Measurements from ENCODE around the gene CTSK. TPM values are rescaled to one million over a fixed set of nuclear protein-coding genes. Genes with fewer than 3 reads are reported as not detected.
"Not testable (repeated sequence)": the region's sequence is repeated elsewhere in the genome, so short reads cannot be mapped to it uniquely, and the experiment has no call there.

The CTSK gene
- total RNA-seq, 2 experiments from 2014 or later: 2.4 to 2.6 TPM

DNA sequence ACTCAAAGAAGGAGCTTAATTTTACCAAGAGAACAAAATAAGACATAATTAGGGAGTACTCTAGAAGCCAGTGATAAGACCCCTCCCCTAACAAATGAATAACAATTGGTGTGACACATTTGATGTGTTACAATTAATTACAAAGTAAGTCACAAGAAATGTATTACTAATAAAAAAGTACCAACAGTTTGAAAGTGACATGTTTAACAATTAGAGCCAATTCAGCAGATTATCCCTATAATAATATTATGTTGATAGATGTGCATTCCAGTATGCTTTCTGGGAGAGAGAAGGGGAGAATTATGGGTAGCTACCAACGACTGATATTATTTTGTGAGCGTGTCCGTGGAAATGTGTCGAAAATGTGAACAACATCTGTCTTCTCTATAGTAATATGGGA is 19.1 kb downstream of the CTSK start:
- H3K4me3 Mint-ChIP-seq: no peak overlapping the region
- no peaks in the 10 kb centered on the region for H3K9me3 Mint-ChIP-seq
- H3K27me3 Mint-ChIP-seq: no peaks in the 10 kb centered on the region
- H3K4me1 Mint-ChIP-seq: peaks cover 2% of the 10 kb centered on the region
- H3K27ac Mint-ChIP-seq: no peak overlapping the region
- DNase-seq: no peak
- H3K36me3 Mint-ChIP-seq: peaks cover 3% of the 10 kb centered on the region

DNA sequence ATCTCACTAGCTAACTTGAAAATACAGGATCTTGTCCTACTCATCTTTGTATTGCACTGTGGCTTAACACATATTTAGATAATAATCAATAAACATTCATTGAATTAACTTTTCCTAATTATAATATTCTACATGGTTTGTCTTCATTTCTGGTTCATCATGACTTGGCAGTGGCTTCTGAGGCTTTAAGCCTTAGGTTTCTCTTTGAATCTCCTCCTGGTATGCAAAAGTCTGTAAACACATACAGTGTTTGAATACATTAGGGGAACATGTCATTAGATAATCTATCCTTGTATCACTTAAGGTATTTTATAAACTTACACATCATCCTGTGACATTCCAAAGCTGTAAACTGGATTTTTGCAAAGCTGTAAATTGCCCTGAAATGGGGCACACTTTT is 20.6 kb downstream of the CTSK start:
- H3K4me1 Mint-ChIP-seq: peaks cover 2% of the 10 kb centered on the region
- peaks cover 3% of the 10 kb centered on the region for H3K36me3 Mint-ChIP-seq
- DNase-seq: no peak
- no peaks in the 10 kb centered on the region for H3K27me3 Mint-ChIP-seq
- H3K4me3 Mint-ChIP-seq: no peak overlapping the region
- no peaks in the 10 kb centered on the region for H3K9me3 Mint-ChIP-seq
- H3K27ac Mint-ChIP-seq: no peak overlapping the region

DNA sequence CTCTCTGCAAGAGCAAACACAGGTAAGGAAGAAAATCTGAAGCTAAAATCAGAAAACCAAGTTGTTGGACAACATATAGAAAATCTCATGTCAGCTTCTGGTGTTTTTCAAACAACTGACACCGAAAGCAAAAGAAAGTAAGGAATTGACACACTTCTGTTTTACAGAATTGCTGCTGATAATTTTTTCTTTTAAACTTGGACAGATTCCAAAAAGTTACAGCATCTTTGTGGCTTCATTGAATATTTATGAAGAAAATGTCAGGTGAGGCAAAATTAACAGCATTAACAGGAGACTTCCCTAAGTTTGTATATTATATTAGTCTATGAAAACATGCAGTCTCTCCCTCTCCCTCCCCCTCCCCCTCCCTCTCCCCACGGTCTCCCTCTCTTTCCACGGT is 27.6 kb downstream of the CTSK start:
- Mint-ChIP-seq H3K4me3 (no peak overlapping the region), H3K27ac (no peak overlapping the region), H3K9me3 (no peaks in the 10 kb centered on the region), H3K36me3 (no peaks in the 10 kb centered on the region), H3K4me1 (peaks cover 5% of the 10 kb centered on the region), H3K27me3 (no peaks in the 10 kb centered on the region)
- no peak for DNase-seq

DNA sequence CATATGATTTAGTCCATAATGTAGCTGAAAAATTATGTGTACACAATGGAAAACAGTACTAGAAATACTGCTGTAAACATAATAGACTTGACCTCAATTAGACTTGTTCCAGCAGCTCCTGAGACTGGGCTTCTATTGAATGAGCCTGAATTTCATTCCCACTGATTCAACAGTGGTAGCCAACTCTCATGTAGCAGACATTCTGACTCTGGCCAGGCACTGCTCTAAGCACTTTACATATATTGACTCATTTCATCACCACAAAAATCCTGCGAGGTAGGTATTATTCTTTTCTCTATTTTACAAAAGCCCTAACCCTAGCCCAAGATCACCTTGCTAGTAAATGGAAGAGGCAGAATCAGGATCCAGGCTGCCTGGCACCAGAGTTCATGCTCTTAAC is 29.7 kb downstream of the CTSK start:
- Mint-ChIP-seq H3K27me3 (no peaks in the 10 kb centered on the region), H3K27ac (no peak overlapping the region), H3K4me3 (no peak overlapping the region), H3K4me1 (peaks cover 5% of the 10 kb centered on the region), H3K9me3 (no peaks in the 10 kb centered on the region), H3K36me3 (no peaks in the 10 kb centered on the region)
- no peak for DNase-seq

DNA sequence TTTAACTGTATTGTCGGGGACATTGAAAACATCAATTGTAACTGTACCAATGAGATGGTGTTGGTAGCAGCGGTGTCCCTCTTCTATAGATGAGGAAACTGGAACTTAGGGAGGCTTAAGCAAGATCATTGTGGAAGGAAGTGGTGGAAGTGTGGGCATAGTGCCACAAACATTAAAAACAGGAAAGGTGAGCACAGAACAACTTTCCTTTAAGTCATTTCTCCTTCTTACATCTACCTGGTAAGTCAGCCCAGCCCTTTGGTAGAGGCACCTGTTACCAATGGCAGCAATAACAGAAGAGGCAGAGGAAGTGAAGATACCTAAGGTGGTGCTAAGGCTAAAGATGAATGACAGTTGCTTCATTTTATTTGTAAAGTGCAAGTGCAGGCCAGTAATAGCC is 30.5 kb downstream of the CTSK start:
- no peaks in the 10 kb centered on the region for H3K36me3 Mint-ChIP-seq
- peaks cover 5% of the 10 kb centered on the region for H3K4me1 Mint-ChIP-seq
- no peak overlapping the region for H3K27ac Mint-ChIP-seq
- no peaks in the 10 kb centered on the region for H3K27me3 Mint-ChIP-seq
- H3K9me3 Mint-ChIP-seq: no peaks in the 10 kb centered on the region
- DNase-seq: no peak
- H3K4me3 Mint-ChIP-seq: no peak overlapping the region

DNA sequence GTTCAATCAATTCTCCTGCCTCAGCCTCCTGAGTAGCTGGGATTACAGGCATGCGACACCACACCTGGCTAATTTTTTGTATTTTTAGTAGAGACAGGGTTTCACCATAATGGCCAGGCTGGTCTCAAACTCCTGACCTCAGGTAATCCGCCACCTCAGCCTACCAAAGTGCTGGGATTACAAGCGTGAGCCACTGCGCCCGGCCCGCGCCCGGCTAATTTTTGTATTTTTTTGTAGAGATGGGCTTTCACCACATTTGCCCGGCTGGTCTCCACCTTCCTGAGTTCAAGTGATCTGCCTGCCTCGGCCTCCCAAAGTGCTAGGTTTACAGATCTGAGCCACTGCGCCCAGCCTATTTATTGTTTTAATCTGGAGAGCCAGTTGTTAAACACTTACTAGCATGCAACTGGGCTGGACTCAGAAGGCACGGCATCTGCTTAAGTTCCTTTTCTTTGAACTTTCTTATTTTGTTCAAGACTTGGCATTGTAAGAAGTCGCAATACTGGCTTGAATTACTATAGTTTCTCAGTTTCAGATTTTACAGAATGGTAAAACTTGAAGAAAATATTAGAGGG is 32.0 kb downstream of the CTSK start:
- not testable (repeated sequence) for H3K36me3 Mint-ChIP-seq, H3K4me1 Mint-ChIP-seq, H3K27ac Mint-ChIP-seq, DNase-seq, H3K9me3 Mint-ChIP-seq, H3K4me3 Mint-ChIP-seq, H3K27me3 Mint-ChIP-seq

DNA sequence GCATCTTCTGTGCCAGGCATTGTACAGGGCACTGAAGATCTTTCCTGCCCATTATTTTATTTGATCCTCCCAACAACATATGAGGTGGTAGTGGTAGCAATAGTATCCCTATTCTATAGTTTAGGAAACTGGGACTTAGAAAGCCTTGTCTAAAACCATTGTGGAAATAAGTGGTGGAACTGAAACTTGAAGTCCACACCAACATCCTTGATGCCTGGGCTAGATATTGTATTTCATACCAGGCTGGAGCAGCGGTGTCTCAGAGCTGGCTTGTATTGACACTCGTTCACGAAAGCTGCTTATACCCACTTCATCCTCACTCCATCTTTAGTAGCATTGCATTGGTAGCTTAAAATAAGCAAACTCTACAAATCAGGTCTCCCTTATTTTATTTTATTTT is 32.8 kb downstream of the CTSK start:
- DNase-seq: no peak
- Mint-ChIP-seq H3K36me3 (no peaks in the 10 kb centered on the region), H3K4me1 (peaks cover 14% of the 10 kb centered on the region), H3K27ac (no peak overlapping the region), H3K9me3 (no peaks in the 10 kb centered on the region), H3K27me3 (no peaks in the 10 kb centered on the region), H3K4me3 (no peak overlapping the region)

DNA sequence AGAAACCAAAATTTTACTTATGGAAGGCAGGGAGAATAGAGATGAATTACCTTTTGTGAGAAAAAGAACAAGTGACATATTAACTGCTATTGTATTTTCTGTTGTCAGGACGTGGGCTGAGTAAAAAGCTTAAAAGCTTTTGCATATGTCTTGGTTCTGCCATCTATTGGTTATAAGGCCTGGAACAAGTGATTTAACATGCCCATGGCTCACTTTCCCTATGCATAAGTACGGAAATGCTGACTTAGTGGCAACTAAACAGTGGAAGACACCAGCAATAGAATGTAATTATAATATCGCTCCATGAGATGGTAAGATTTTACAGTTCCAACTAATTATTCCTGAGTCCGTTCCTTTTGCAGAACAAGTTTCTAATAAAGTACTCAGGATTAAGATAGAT is 35.7 kb downstream of the CTSK start:
- Mint-ChIP-seq H3K4me3 (no peak overlapping the region), H3K27me3 (no peaks in the 10 kb centered on the region), H3K27ac (no peak overlapping the region), H3K4me1 (peaks cover 12% of the 10 kb centered on the region), H3K9me3 (no peaks in the 10 kb centered on the region), H3K36me3 (no peaks in the 10 kb centered on the region)
- DNase-seq: no peak

DNA sequence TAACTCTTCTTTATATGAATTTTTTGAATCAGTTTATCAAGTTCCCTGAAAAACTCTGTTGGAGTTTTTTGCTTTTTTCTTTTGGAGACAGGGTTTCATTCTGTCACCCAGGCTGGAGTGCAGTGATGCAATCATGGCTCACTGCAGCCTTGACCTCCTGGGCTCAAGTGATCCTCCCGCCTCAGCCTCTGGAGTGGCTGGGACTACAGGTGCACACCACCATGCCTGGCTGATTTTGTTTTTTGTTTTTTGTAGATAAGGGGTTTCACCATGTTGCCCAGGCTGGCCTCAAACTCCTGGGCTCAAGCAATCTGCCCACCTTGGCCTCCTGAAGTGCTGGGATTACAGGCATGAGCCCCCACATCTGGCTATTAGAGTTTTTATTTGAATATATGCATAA is 40.4 kb downstream of the CTSK start:
- not testable (repeated sequence) for DNase-seq, H3K9me3 Mint-ChIP-seq, H3K27me3 Mint-ChIP-seq, H3K4me3 Mint-ChIP-seq, H3K27ac Mint-ChIP-seq
- Mint-ChIP-seq H3K4me1 (peaks cover 30% of the 10 kb centered on the region), H3K36me3 (peaks cover 15% of the 10 kb centered on the region)

DNA sequence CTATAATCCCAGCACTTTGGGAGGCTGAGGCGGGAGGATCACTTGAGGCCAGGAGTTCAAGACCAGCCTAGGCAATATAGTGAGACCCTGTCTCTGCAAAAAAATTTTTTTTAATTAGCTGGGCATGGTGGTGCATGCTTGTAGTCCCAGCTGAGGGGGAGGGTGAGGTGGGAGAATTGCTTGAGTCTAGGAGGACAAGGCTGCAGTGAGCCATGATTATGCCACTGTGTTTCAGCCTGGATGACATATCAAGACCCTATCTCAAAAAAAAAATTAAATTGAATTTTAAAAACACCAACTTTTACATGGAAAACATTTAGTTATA is 42.1 kb downstream of the CTSK start:
- Mint-ChIP-seq H3K27ac (peak overlapping the region; percentile 97), H3K4me1 (peaks cover 34% of the 10 kb centered on the region), H3K4me3 (peak overlapping the region; percentile 90), H3K36me3 (peaks cover 26% of the 10 kb centered on the region)
- DNase-seq: peak; percentile 11
- H3K9me3 Mint-ChIP-seq, H3K27me3 Mint-ChIP-seq: not testable (repeated sequence)

DNA sequence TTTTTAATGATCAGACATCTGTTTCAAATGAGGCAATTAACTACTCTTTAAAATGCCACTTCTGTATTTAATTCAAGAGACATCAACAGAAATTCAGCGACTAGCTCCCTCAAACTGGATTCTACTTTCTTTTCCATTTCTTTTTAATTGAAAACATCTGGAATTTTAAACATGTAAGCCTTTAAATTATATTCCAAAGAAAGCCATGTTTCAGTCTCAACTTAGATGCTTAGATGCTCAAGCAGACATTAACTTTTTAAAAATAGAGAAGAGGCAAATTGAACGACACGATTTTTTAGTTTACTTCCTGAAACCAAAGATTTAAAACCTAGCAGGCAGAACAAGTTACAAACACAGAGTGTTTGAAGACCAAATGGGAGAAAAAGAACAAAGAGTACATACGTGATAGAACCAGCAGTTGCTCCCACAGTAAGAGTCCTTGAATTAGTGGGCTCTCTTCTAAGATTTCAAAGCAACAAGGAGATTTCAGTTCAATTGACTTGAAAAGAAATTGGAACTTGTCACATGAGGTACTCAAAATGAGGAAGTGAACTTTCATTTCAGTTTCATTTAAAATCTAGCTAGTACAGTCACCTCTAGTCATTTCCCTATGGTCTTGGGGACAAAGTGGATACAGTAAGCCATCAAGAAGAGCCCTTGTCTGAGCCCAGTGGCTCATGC is 42.6 kb downstream of the CTSK start, which contains the start of gene CTSS:
Gene CTSS (minus strand): TSS at position 483 of the 681 bp plus-strand sequence. CDS start 1,015 bp downstream, outside the sequence.
- peaks cover 3% of the 10 kb centered on the region for H3K9me3 Mint-ChIP-seq
- peaks cover 31% of the 10 kb centered on the region for H3K36me3 Mint-ChIP-seq
- peak within 1 kb of the TSS; percentile 90 for H3K4me3 Mint-ChIP-seq
- DNase-seq: no peak
- H3K4me1 Mint-ChIP-seq: peaks cover 32% of the 10 kb centered on the region
- no peaks in the 10 kb centered on the region for H3K27me3 Mint-ChIP-seq
- H3K27ac Mint-ChIP-seq: peak within 1 kb of the TSS; percentile 97

DNA sequence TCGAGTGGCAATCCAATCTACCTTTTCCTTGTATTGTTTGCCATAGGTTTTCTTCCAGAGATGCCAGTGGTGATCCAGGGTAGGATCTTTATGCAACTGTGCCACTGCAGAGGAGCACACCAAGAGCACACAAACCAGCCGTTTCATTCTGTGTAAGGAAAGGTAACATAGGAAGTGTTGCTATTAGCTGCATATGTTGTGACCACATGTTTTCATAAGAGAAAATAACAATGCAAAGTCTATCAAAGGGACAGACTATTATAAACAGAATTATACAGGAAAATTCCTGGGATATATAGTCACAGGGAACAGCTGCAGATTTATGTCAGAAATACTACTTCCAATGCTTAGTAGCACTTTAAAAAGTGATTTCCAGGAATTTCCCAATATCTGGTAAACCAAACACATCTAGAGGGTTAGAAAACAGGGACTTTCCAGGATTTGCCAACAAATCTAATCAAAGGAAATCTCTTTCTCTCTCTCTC is 43.4 kb downstream of the CTSK start:
- Mint-ChIP-seq H3K27ac (peak overlapping the region; percentile 97), H3K4me1 (peaks cover 35% of the 10 kb centered on the region), H3K27me3 (no peaks in the 10 kb centered on the region), H3K4me3 (peak overlapping the region; percentile 90), H3K36me3 (peaks cover 37% of the 10 kb centered on the region), H3K9me3 (peaks cover 3% of the 10 kb centered on the region)
- no peak for DNase-seq

DNA sequence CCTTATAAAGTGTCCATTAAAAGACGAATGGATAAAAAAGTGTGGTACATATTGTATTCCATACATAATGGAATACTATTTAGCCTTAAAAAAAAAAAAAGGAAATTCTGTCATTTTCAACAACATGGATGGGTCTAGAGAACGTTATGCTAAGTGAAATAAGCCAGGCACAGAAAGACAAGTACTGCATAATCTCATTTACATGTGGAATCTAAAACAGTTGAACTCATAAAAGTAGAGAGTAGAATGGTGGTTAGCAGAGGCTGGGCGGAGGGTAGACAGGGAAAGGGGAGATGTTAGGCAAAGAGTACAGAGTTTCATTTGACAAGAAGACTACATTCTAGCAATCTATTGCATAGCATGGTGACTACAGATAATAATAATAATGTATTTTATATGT is 45.0 kb downstream of the CTSK start:
- Mint-ChIP-seq H3K27me3 (no peaks in the 10 kb centered on the region), H3K4me1 (peaks cover 35% of the 10 kb centered on the region), H3K36me3 (peaks cover 38% of the 10 kb centered on the region), H3K27ac (no peak overlapping the region), H3K9me3 (peaks cover 3% of the 10 kb centered on the region), H3K4me3 (no peak overlapping the region)
- no peak for DNase-seq

DNA sequence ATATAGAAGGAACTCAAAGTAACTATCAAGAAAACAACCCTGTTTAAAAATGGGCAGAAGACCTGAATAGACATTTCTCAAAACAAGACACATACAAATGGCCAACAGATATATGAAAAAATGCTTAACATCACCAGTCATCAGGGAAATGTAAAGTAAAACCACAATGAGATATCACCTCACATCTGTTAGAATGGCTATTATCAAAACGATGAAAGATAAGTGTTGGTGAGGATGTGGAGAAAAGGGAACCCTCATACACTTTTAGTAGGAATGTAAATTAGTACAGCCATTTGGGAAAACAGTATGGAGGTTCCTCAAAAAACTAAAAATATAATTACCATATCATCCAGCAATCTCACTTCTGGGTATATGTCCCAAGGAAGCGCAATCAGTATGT is 45.5 kb downstream of the CTSK start:
- Mint-ChIP-seq H3K27me3 (no peaks in the 10 kb centered on the region), H3K4me3 (peak overlapping the region; percentile 14), H3K36me3 (peaks cover 38% of the 10 kb centered on the region), H3K27ac (no peak overlapping the region), H3K4me1 (peaks cover 35% of the 10 kb centered on the region), H3K9me3 (peaks cover 3% of the 10 kb centered on the region)
- DNase-seq: no peak

DNA sequence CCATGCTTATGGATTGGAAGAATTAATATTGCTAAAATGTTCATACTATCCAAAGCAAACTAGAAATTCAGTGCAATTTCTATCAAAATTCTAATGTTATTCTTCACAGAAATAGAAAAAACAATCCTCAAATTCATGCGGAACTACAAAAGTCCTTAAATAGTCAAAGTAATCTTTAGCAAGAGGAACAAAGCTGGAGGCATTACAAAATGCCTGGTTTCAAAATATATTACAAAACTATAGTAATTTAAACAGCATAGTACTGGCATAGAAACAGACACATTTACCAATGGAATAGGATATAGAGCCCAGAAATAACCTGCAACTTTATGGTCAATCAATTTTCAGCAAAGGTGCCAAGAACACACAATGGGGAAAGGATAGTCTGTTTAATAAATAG is 46.3 kb downstream of the CTSK start:
- peaks cover 3% of the 10 kb centered on the region for H3K9me3 Mint-ChIP-seq
- DNase-seq: no peak
- no peaks in the 10 kb centered on the region for H3K27me3 Mint-ChIP-seq
- peaks cover 38% of the 10 kb centered on the region for H3K36me3 Mint-ChIP-seq
- peaks cover 33% of the 10 kb centered on the region for H3K4me1 Mint-ChIP-seq
- H3K27ac Mint-ChIP-seq: no peak overlapping the region
- H3K4me3 Mint-ChIP-seq: no peak overlapping the region

DNA sequence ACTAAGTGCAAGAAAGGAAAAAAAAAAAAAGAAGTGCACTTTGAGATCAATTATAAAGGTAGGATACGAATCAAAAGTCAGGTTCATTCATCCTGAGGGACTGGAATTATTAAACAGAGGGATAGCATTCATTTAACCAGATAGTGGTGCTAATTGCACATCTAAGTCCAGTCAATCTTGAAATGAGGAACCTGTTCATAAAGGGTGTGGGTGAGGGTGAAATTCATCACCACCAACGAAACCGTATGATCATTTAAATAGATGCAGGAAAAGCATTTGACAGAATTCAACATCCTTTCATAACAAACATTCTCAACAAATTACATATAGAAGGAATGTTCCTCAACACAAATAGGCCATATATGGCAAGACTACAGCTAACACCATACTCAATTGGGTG is 48.0 kb downstream of the CTSK start:
- Mint-ChIP-seq H3K27me3 (no peaks in the 10 kb centered on the region), H3K27ac (no peak overlapping the region), H3K9me3 (peaks cover 3% of the 10 kb centered on the region), H3K4me1 (peaks cover 29% of the 10 kb centered on the region), H3K4me3 (no peak overlapping the region), H3K36me3 (peaks cover 36% of the 10 kb centered on the region)
- no peak for DNase-seq

Measured in activated naive CD8-positive, alpha-beta T cell treated with anti-CD3 and anti-CD28 coated beads for 36 hours (primary cell).